Anterior cingulate cortex (tissue), 58 donors: ENCODE data around the gene GRAMD4.

ENCODE experiments used
- DNase-seq, 58 donors: peaks; one replicate each; lab custom pipeline; 2025; lab: John Stamatoyannopoulos, UW

GRAMD4 gene

GRCh38 chr22:46679706-46680269 lies 59.6 kb downstream of the GRAMD4 start:
- DNase-seq, result no peak

- DNase-seq, result no peak
Measured at GRCh38 chr22:46681010-46681409, 60.8 kb downstream of the GRAMD4 start.

GRCh38 chr22:46682011-46682731 lies 62.0 kb downstream of the GRAMD4 start:
- DNase-seq, result no peak

DNA sequence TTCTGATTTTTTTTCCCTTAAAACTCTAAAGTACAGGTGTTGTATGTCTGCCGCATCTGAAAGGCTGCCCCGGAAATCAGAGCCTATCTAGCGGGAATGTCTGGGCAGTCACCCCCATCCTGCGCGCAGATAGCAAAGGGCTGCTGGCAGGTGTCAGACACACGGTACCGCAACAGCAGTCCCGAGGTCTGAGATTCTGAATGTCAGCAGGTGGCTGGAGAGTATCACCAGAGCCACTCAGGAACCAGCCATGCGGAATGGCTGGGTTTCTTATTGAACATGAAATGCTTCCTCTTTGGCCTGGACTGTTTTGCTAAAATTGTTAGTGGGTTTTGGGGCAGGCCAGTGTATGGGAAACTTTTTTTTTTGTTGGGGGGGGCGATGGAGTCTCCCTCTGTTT lies 64.5 kb downstream of the GRAMD4 start:
- DNase-seq, result no peak

DNA sequence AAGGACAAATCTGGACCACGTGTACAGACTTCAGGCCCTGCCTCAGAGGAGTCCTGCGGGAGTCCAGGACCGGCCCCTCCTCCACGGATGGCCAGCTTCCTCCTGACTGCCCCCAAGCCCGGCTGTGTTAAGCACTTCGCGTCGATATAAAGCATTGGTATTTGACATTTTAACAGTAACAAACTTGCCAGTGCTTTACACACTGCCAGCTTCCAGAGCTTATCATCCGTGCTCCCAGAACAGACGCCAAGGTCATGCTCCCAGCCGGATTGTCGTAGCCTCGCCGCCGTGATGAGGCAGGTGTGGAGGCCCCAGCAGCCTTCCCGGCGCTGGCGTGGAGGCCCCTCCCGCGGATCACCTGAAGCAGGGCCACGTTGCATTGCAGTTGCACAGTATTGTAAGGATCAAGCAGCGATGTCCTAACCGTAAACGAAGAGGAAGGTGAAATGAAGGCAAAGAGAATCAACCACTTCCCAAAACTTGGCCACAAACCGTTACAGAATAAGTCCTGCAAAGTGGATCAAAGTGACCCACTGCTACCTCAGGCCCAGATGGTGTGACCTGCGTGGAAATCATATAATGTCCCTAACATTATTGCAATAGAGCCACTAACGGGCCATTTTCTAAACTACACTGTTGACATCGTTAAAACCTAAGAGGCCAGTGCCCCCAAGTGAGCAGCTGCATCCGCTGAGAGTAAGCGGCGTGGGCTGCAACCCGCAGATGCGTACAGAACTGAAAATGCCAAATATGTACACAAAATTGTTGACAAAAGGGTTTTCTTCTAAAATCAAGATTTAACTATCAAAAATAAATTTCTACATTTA lies 66.2 kb downstream of the GRAMD4 start:
- no peak for DNase-seq

DNA sequence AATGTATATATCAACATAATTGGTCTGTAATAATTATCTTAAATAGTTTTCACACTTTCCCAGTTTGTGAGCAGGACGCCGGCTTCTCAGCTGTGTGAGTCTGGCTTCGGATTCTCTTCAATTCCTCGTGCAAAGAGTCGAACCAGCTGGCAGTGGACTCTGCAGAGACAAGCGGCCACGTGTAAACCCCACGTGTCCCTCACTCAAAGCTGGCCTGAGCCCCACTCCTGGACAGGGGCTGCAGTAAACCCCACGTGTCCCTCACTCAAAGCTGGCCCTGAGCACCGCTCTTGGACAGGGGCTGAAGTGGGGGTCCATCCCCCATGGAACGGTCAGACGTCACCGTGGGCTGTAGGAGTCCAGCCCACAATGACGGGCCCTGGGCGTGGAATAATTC lies 66.9 kb downstream of the GRAMD4 start:
- DNase-seq, result no peak

DNA sequence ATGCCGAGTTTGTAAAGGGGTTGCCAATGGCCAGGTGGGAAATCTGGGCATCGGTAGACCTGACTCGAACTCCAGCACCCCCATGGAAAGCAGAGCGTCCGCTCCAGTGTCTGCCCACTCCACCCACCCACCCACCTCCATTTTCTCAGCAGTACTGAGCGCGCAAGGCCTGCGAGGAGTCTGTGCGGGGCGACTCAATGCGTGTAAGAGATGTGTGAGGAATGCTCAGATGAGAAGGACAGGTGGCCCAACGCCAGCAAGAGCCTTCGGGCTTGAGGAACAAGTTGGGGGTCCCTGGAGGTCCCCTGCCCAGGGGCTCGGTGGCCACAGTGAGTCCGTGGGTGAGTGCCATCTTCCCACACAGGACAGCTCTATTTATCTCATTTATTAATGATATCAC lies 67.3 kb downstream of the GRAMD4 start:
- DNase-seq, result no peak

DNA sequence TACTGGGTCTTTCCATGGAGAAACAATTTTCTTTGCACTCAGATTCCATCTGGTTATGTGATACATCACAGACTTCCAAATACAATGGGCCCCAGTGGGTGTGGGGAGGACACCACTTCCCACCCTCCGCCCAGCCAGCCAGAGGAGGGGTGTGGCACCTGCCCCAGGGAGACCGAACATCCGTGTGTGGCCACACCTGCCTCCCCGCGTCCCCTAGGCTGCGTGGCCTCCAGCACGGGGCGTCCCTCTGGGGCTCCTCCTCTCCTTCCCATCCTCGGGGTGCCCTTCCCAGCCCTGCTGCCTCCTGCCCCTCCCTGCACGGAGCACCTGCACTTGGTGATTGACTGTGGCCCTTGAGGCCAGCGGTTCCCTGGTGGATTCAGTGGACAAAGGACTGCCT lies 68.8 kb downstream of the GRAMD4 start:
- DNase-seq, result no peak

DNA sequence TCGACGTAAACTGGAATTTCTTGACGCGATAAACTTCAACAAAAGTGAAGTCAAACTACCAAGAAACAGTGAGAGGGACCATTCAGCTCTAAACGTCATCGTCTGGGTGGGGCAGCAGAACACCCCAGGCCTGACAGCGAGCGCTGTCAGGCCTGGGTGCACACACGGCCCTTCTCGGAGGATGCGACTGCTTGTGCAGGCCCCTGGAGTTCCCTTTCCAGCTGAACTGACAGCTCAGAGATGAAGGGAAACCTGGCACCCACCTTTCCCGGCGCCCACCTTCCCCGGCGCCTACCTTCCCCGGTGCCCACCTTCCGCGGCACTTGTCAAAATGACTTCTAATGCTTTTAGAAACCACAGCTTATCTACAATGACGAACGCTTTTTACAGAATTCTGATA lies 70.0 kb downstream of the GRAMD4 start:
- no peak for DNase-seq

GRCh38 chr22:46691571-46691970 lies 71.4 kb downstream of the GRAMD4 start:
- DNase-seq, result no peak

DNA sequence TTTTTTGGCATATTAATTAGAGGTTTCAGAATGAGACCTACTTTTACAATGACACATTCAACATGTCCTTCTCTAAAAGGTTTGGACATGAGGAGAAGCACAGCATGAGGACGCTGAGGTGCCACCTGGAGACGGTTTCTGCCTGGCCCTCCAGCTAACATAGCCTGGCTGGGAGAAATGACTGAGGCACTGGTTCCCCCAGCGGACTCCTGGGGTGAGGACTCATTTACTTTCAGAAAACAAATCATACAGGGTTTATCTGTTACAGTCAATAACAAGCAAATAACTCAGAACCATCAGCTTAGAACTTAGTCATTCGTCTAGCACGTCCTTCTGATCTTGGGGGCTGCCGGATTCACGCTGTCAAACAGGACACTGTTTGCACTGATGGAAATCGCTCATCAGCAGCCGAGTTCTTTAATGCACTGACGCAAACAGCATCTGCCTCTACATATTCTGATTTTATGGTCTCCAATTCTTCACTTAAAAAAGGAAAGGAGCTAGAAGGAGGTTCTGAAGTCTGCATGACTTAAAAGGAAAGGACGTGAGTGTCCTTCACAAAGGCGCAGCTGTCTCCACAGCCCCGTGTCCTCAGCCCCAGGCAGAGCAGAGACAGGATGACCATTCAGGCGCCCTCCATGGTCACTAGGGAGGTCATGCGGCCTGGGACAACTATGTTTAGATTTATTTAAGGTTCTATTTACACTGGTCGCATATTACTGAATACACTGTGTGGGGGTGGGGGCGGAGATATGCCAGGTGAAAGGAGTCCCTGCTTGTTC lies 73.6 kb downstream of the GRAMD4 start:
- DNase-seq, result peak in 5 of 58 donors; percentile 28 to 73 (median 49)

- DNase-seq, result no peak
Measured at GRCh38 chr22:46694416-46695170, 74.4 kb downstream of the GRAMD4 start.

DNA sequence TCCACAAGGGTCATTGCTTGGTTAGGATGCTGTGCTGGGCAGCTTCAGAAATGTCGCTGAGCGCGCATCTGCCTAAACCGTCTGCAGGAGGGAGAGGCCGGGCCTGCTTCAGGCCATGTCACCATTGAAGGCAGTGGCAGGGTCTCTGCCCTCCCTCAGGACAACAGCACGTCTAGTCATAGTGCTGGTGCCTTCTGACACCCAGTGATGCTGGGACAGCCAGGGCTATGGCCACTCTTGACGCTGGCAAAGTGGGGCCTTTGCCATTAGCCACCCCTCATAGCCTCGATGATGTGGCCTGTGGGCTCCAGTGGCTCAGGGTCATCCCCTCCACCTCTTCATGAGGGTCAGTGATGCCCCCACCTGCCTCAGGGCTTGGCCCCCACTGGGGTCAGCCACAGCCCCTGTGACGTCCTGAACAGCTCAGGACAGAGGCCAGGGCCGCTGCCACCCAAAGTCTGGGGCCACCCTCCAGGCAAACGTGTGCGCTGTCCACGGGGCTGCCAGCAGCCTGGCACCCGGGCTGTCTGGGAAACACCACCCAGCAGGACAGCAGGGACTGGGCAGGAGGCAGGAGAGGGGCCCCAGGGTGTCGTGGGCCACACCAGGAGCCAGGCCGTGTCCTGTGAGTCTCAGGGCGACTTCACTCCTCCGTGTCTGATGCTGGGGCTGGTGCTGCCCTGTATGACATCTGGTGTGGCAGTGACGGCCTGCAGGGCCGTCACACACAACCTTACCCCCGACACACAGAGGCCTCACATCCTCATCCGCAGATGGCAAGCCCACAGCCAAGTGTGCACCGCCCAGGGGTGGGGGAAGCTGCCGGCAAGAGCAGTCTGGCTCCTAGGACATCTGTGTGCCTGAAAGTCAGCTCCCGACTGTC lies 75.4 kb downstream of the GRAMD4 start:
- no peak for DNase-seq

DNA sequence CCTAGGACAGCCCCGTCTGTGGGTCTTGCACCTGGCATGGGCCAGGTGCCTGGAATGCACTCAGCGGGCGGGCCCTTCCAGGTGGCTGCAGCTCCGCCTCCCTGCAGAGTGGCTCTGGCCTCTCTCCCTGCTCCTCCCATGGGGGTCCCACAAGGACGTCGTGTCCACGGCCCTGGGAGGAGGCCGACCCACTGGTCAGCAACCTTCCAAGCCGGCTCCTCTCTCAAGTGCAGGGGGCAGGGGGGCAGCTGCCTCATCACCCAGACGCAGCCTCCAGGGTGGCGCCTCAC lies 76.0 kb downstream of the GRAMD4 start:
- DNase-seq, result no peak

- DNase-seq, result no peak
Measured at GRCh38 chr22:46696614-46697013, 76.4 kb downstream of the GRAMD4 start.

GRCh38 chr22:46697811-46698515 lies 77.8 kb downstream of the GRAMD4 start:
- no peak for DNase-seq

- DNase-seq, result no peak
Measured at GRCh38 chr22:46699091-46699490, 78.9 kb downstream of the GRAMD4 start.

- no peak for DNase-seq
Measured at GRCh38 chr22:46701262-46701661, 81.1 kb downstream of the GRAMD4 start.
